ENCODE data around the gene CDCA3. TPM values are rescaled to one million over a fixed set of nuclear protein-coding genes. Genes with fewer than 3 reads are reported as not detected.

Gene CDCA3
- total and polyA plus RNA-seq, 4 donors: 1.3 to 4.1 (median 2.8) TPM

DNA sequence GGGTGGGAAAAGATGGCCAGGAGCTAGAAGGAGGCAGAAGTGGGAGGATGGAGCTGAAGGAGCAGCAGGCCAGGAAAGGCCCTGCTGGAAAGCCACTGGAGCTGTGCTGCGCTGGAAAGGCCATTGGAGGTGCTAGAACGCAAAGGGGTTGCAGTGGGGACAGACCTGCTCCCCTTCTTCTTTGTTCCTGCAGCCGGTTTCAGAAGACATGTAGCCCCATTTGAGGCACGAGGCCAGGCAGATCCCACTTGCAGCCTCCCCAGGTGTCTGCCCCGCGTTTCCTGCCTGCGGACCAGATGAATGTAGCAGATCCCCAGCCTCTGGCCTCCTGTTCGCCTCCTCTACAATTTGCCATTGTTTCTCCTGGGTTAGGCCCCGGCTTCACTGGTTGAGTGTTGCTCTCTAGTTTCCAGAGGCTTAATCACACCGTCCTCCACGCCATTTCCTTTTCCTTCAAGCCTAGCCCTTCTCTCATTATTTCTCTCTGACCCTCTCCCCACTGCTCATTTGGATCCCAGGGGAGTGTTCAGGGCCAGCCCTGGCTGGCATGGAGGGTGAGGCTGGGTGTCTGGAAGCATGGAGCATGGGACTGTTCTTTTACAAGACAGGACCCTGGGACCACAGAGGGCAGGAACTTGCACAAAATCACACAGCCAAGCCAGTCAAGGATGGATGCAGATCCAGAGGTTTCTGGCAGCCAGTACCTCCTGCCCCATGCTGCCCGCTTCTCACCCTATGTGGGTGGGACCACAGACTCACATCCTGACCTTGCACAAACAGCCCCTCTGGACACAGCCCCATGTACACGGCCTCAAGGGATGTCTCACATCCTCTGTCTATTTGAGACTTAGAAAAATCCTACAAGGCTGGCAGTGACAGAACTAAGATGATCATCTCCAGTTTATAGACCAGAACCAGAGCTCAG is 31.7 kb downstream of the CDCA3 start:
- Histone ChIP-seq H3K36me3 (ENCODE audit: control insufficient read depth in 4 of 4, insufficient read depth in 4 of 4, low read length in 4 of 4) (peaks cover 0 to 32% (median 9%) of the 10 kb centered on the region in 4 donors), H3K4me3 (no peak overlapping the region), H3K9ac (ENCODE audit: insufficient read depth in 1 of 2, low read length in 2 of 2) (no peak overlapping the region), H3K27ac (ENCODE audit: low read depth in 1 of 2, low read length in 1 of 2) (no peak overlapping the region), H3K9me3 (ENCODE audit: control insufficient read depth in 4 of 4, insufficient read depth in 3 of 4, low read length in 3 of 4) (peaks cover 0 to 4% (median 0%) of the 10 kb centered on the region in 4 donors), H3K4me1 (ENCODE audit: control insufficient read depth in 5 of 5, insufficient read depth in 5 of 5, low read length in 5 of 5) (peaks cover 0 to 17% (median 9%) of the 10 kb centered on the region in 5 donors), H3K27me3 (ENCODE audit: control insufficient read depth in 3 of 3, insufficient read depth in 3 of 3, low read length in 2 of 3) (peaks cover 0 to 7% (median 3%) of the 10 kb centered on the region in 3 donors)
- ATAC-seq (ENCODE audit: insufficient read depth, low FRiP score) (no peak), DNase-seq (no peak)
- 87 to 89% methylated on average over 13 of the region's 13 CpGs for WGBS, 2 donors
- TF ChIP-seq, protein P1, sequence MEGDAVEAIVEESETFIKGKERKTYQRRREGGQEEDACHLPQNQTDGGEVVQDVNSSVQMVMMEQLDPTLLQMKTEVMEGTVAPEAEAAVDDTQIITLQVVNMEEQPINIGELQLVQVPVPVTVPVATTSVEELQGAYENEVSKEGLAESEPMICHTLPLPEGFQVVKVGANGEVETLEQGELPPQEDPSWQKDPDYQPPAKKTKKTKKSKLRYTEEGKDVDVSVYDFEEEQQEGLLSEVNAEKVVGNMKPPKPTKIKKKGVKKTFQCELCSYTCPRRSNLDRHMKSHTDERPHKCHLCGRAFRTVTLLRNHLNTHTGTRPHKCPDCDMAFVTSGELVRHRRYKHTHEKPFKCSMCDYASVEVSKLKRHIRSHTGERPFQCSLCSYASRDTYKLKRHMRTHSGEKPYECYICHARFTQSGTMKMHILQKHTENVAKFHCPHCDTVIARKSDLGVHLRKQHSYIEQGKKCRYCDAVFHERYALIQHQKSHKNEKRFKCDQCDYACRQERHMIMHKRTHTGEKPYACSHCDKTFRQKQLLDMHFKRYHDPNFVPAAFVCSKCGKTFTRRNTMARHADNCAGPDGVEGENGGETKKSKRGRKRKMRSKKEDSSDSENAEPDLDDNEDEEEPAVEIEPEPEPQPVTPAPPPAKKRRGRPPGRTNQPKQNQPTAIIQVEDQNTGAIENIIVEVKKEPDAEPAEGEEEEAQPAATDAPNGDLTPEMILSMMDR (IDR thresholded peaks at IDR 0.05; ENCODE audit: control extremely low read depth, extremely low read depth): no peak

DNA sequence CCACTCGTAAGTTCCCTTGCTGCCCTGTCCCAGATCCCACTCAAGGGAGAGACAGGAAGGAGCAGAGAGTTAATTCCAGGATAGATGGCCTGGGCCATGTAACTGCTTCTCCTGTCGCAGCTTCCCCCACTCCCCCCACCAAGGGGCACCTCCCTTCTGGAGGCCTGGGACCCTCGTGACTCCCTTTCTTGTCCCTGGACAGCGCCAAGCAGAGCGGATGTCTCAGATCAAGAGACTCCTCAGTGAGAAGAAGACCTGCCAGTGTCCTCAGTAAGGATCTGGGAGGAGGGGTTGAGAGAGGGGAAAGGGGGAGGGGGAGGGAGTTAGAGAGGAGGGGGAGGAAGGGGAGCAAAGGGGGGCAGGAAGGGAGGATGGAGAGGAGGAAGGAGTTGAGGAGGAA is 32.4 kb downstream of the CDCA3 start:
- peak in 1 of 3 donors; percentile 28 for DNase-seq

DNA sequence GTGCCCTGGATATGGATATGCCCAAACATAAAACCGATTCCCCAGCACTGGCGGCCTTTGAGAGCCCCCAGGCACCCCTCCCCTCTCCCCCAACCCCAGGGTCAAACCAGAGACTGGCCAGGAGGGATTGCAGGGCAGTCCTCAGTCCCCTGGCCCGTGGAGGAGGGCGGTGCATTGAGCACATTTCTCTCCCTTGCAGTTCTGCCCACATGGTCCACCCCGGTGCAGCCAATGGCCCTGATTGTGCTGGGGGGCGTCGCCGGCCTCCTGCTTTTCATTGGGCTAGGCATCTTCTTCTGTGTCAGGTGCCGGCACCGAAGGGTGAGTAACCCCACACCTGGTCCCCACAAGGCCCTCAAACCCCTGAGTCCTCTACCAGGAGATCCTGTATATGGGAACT is 32.9 kb downstream of the CDCA3 start:
- H3K27ac ChIP-seq (ENCODE audit: low read depth in 1 of 2, low read length in 1 of 2): no peak overlapping the region
- H3K9ac ChIP-seq (ENCODE audit: insufficient read depth in 1 of 2, low read length in 2 of 2): no peak overlapping the region
- TF ChIP-seq, protein P1 (IDR thresholded peaks at IDR 0.05; ENCODE audit: control extremely low read depth, extremely low read depth): no peak
- peaks cover 0 to 17% (median 9%) of the 10 kb centered on the region in 5 donors for H3K4me1 ChIP-seq (ENCODE audit: control insufficient read depth in 5 of 5, insufficient read depth in 5 of 5, low read length in 5 of 5)
- ATAC-seq (ENCODE audit: insufficient read depth, low FRiP score) (no peak), DNase-seq (no peak)
- H3K27me3 ChIP-seq (ENCODE audit: control insufficient read depth in 3 of 3, insufficient read depth in 3 of 3, low read length in 2 of 3): peaks cover 0 to 7% (median 3%) of the 10 kb centered on the region in 3 donors
- no peak overlapping the region for H3K4me3 ChIP-seq
- H3K36me3 ChIP-seq (ENCODE audit: control insufficient read depth in 4 of 4, insufficient read depth in 4 of 4, low read length in 4 of 4): peaks cover 0 to 37% (median 12%) of the 10 kb centered on the region in 4 donors
- WGBS, 2 donors: 79 to 90% methylated on average over 10 of the region's 10 CpGs
- H3K9me3 ChIP-seq (ENCODE audit: control insufficient read depth in 4 of 4, insufficient read depth in 3 of 4, low read length in 3 of 4): peaks cover 0 to 4% (median 0%) of the 10 kb centered on the region in 4 donors

More for the DNA sequence above, 32.4 kb downstream of the CDCA3 start:
- Histone ChIP-seq H3K4me3 (no peak overlapping the region), H3K27me3 (ENCODE audit: control insufficient read depth in 3 of 3, insufficient read depth in 3 of 3, low read length in 2 of 3) (peaks cover 0 to 7% (median 3%) of the 10 kb centered on the region in 3 donors), H3K27ac (ENCODE audit: low read depth in 1 of 2, low read length in 1 of 2) (no peak overlapping the region), H3K9ac (ENCODE audit: insufficient read depth in 1 of 2, low read length in 2 of 2) (no peak overlapping the region), H3K9me3 (ENCODE audit: control insufficient read depth in 4 of 4, insufficient read depth in 3 of 4, low read length in 3 of 4) (peaks cover 0 to 4% (median 0%) of the 10 kb centered on the region in 4 donors), H3K4me1 (ENCODE audit: control insufficient read depth in 5 of 5, insufficient read depth in 5 of 5, low read length in 5 of 5) (peaks cover 0 to 17% (median 9%) of the 10 kb centered on the region in 5 donors), H3K36me3 (ENCODE audit: control insufficient read depth in 4 of 4, insufficient read depth in 4 of 4, low read length in 4 of 4) (peaks cover 0 to 37% (median 12%) of the 10 kb centered on the region in 4 donors)
- WGBS, 2 donors: 89 to 90% methylated on average over 5 of the region's 5 CpGs
- no peak for ATAC-seq (ENCODE audit: insufficient read depth, low FRiP score)
- TF ChIP-seq, protein P1 (IDR thresholded peaks at IDR 0.05; ENCODE audit: control extremely low read depth, extremely low read depth): no peak
